ENCODE results near the gene TOM1L2. TPM values are rescaled to one million over a fixed set of nuclear protein-coding genes. Genes with fewer than 3 reads are reported as not detected.

Gene TOM1L2
- total and polyA plus RNA-seq, 12 donors: 29.6 to 437 (median 67.7) TPM

DNA sequence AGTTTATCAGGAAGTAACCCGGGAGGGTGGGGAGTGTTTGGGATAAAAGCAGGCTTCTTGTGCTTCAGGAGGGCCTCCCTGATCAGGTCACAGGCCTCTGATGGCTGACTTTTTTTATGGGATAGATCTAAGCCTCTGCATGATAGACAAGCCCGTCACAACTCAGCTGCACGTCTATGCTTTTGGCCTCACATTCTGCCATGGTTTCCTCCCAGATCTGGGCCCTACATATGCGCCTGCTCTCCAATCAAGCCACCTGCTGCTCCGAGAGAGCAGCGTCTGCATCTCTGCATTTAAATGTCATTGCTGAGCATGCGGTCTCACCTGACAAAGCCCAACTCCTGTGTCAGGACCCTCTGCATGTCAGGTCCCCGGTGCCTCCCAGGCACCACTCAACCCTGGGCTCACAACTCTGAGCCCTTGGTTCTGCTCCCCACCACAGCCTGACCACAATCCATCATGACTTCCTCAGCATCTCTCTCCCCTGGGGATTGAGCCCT lies 90.1 kb downstream of the TOM1L2 start:
- intact Hi-C loops (cut with DNase I): loop anchor here in 1 of 2 donors (10.0 kb wide), 1 partner anchor 143 kb away; no protein-coding TSS in a partner anchor
- DNase-seq: no peak
- no peak for TF ChIP-seq POLR2A (IDR thresholded peaks at IDR 0.05)
- TF ChIP-seq, protein P1, sequence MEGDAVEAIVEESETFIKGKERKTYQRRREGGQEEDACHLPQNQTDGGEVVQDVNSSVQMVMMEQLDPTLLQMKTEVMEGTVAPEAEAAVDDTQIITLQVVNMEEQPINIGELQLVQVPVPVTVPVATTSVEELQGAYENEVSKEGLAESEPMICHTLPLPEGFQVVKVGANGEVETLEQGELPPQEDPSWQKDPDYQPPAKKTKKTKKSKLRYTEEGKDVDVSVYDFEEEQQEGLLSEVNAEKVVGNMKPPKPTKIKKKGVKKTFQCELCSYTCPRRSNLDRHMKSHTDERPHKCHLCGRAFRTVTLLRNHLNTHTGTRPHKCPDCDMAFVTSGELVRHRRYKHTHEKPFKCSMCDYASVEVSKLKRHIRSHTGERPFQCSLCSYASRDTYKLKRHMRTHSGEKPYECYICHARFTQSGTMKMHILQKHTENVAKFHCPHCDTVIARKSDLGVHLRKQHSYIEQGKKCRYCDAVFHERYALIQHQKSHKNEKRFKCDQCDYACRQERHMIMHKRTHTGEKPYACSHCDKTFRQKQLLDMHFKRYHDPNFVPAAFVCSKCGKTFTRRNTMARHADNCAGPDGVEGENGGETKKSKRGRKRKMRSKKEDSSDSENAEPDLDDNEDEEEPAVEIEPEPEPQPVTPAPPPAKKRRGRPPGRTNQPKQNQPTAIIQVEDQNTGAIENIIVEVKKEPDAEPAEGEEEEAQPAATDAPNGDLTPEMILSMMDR (IDR thresholded peaks at IDR 0.05): no peak
- peaks cover 18 to 32% of the 10 kb centered on the region in 2 donors for H3K4me1 ChIP-seq (replicated peaks in 1 of 2)
- no peaks in the 10 kb centered on the region for H3K9me3 ChIP-seq (replicated peaks in 1 of 3)
- H3K36me3 ChIP-seq (replicated peaks in 1 of 2): peaks cover 0 to 43% of the 10 kb centered on the region in 2 donors
- 84 to 91% (median 87%) methylated on average over 8 of the region's 8 CpGs for WGBS, 4 donors
- H3K4me3 ChIP-seq: no peak overlapping the region
- H3K27ac ChIP-seq: no peak overlapping the region
- H3K27me3 ChIP-seq: no peaks in the 10 kb centered on the region

DNA sequence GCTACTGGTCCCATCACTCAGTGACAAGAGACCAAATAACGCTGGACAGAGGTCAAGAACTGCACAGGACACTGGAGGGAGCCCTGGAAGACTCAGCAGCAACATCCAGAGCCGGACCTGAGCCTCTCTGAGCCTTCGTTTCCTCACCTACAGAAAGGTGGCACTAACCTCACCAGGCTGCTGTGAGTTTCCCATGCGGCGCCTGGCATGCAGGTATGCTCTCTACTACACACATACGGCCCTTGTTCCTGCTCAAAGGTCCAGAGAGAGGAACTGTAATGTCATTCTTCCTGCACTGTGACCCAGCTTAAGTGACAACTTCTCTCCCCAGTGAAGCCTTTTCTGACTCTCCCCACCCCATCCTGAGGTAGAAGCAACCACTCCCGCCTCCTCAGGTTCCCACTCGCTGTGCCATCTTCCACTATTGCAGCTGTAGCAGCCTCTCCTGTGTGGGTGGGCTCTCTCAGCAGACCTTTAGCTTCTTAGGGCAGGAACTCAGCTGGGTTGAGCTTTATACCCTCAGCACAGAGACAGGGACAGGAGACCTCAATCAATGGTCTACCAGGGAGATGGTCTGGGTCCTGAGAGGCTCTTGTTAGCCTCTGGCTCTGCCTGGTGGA lies 91.5 kb downstream of the TOM1L2 start:
- no peaks in the 10 kb centered on the region for H3K9me3 ChIP-seq (replicated peaks in 1 of 3)
- no peak overlapping the region for H3K27ac ChIP-seq
- peaks cover 26 to 47% of the 10 kb centered on the region in 2 donors for H3K4me1 ChIP-seq (replicated peaks in 1 of 2)
- H3K27me3 ChIP-seq: no peaks in the 10 kb centered on the region
- no peak for TF ChIP-seq POLR2A (IDR thresholded peaks at IDR 0.05)
- TF ChIP-seq, protein P1 (IDR thresholded peaks at IDR 0.05): no peak
- 93 to 100% (median 96%) methylated on average over 7 to 8 of the region's 8 CpGs for WGBS, 4 donors
- intact Hi-C loops (cut with DNase I): loop anchor here in 1 of 2 donors (10.0 kb wide), 1 partner anchor 144 kb away; no protein-coding TSS in a partner anchor
- H3K36me3 ChIP-seq (replicated peaks in 1 of 2): peaks cover 0 to 51% of the 10 kb centered on the region in 2 donors
- no peak for DNase-seq
- no peak overlapping the region for H3K4me3 ChIP-seq

DNA sequence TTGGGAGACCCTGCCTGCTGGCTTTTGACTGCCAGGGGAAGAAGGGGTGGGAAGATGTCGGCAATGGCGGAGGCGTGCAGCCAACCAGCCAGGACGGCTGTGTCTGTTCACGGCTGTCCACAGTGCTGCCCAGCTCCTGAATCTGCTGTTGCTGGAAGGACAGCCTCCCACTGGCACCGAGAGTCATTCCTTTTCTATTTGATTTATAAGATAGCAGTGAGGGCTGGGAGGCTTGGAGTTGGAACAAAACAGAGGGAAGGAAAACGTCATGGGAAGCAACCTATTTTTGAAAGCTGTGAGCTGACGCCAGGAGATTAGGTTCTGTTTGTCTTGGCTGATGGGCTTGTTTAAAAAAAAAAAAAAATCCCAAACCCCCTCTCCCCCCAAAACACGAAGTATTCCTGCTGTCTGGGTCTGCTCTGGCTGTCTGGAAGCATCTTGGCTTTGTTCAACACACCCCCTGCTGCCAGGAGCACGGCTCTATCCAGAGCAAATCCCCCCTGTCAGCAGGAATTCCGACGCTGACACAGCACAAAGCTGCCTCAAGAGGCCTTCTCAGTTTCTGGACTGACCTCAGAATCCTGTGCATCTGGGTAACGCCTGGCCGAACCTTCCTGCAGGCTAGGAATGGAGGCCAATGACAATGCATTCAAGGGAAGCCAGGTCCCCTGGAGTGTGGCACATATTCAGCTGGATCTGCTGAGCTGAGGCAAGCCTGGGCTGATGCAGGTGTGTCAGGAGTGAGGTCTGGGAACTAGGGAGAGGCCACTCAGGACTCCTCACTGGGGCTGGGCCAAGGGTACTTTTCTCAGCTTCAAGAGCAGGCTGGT lies 94.5 kb downstream of the TOM1L2 start:
- TF ChIP-seq, protein P1 (IDR thresholded peaks at IDR 0.05): peak in 1 of 6 experiments; percentile 15
- TF ChIP-seq POLR2A (IDR thresholded peaks at IDR 0.05): peak; percentile 26 to 89
- Histone ChIP-seq H3K4me3 (no peak overlapping the region), H3K4me1 (replicated peaks in 1 of 2) (peaks cover 33 to 71% of the 10 kb centered on the region in 2 donors), H3K36me3 (replicated peaks in 1 of 2) (peaks cover 0 to 36% of the 10 kb centered on the region in 2 donors), H3K27me3 (no peaks in the 10 kb centered on the region), H3K27ac (peak overlapping the region; percentile 45 to 93 (median 89)), H3K9me3 (replicated peaks in 1 of 3) (no peaks in the 10 kb centered on the region)
- intact Hi-C loops (cut with DNase I): no loop called here
- WGBS, 4 donors: 12 to 28% (median 25%) methylated on average over 11 to 14 of the region's 14 CpGs
- DNase-seq: peak; percentile 82 to 96 (median 92)

DNA sequence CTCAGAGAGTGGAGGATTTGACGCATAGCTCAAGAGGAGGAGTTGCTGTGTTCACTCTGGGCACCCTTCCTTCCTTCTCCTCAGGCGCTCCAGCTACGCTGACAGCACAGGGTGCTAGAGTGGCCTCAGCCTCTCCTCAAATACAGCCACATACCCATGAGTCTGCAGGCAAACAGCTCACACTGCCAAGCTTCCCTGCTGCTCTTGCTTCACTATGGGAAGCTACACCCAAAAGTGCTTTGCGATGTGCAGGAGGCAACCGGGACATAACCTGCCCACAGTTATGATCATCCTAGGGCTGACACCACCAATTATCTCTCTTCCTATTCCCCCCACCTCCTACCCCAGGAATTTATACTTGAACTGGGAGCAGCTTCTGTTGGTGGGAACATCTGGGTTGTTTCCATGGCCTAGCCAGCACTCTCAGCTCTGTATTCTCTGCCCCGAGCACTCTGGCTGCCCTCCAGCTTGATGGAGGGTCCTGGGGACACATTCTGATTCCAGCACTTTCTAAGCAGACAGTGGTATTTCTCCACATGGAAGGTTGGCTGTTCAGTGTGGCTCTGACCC lies 95.2 kb downstream of the TOM1L2 start:
- TF ChIP-seq, protein P1 (IDR thresholded peaks at IDR 0.05): no peak
- no peak for TF ChIP-seq POLR2A (IDR thresholded peaks at IDR 0.05)
- Histone ChIP-seq H3K27ac (peak overlapping the region; percentile 45 to 93 (median 89)), H3K4me1 (replicated peaks in 1 of 2) (peaks cover 33 to 78% of the 10 kb centered on the region in 2 donors), H3K4me3 (no peak overlapping the region), H3K27me3 (no peaks in the 10 kb centered on the region), H3K36me3 (replicated peaks in 1 of 2) (peaks cover 0 to 29% of the 10 kb centered on the region in 2 donors), H3K9me3 (replicated peaks in 1 of 3) (no peaks in the 10 kb centered on the region)
- DNase-seq: peak in 6 of 7 donors; percentile 44 to 69 (median 54)
- intact Hi-C loops (cut with DNase I): no loop called here
- WGBS, 4 donors: 54 to 68% (median 64%) methylated on average over 5 to 6 of the region's 6 CpGs

Data from adrenal gland (tissue), 12 donors.